HG03571 (cell line): ENCODE measurements around the gene STIP1.

Experiments used
- ATAC-seq: cut with Tn5 transposase; IDR thresholded peaks from one replicate; pipeline ENCODE4 v1.9.1; 2021; ENCODE audit not compliant: unreplicated experiment

Gene STIP1

GRCh38 chr11:64235437-64236161 is 49.6 kb downstream of the STIP1 start:
- no peak for ATAC-seq

- ATAC-seq: no peak
These were observed 51.5 kb downstream of the STIP1 start for GRCh38 chr11:64237484-64237951.

GRCh38 chr11:64238076-64238475 is 52.1 kb downstream of the STIP1 start:
- no peak for ATAC-seq

DNA sequence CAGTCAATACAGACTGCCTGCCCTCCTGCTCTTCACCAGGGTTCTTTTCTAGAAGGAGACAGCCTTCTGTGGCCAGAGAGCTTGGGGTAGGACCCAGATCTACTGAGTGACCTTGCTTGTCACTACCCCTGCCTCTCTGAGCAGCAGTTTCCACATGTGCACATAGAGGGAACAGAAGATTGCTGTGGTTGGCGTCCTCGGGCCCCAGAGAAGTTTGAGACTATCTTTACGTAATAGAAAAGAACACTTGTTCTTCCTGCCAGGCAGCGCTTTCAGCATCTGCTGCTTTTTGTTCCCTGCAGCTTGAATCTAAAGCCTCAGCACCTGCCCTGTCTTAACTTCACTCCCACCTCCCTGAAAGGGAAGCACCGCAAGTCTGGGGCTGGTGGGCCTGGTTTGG is 53.0 kb downstream of the STIP1 start:
- no peak for ATAC-seq

GRCh38 chr11:64239662-64240434 is 53.9 kb downstream of the STIP1 start:
- no peak for ATAC-seq

DNA sequence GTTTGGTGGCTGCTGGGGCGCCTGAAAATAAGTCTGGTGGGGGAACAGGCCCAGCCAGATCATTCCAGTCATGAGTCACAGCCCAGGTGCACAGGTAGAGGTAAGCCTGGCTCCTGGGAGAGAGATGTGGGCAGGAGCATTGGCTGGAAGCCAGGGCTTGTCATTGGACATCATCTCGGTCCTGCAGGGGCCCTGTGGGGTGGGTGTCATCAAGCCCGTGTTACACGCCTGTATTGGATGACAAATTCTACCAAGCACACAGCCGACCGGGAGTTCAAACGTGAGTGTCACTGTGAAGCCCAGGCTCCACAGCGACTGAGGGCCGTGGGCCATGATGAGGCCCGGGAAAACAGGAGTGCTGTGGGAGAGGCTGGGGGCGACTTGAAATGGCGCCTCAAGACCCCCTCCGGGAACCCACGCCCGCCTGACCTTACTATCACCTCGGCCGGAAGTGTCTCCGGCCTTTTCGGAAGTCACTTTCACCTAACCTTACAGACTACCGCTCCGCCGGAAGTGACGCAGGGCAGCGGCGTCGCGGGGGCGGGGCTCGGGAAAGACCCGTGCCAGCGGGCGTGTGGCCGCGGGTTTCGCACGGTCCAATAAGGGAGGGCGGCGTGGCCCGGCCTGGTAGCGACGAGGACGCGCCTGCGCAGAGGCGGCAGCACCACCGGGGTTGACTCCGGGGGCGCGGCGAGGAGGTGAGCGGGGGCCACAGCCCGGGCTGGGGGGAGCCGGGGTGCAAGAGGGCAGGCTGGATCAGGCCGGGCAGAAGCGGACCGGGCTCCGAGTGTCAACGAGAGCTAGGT is 54.7 kb downstream of the STIP1 start, which contains the start of gene FKBP2:
TSS of gene FKBP2 (plus strand) at position 661 of the 806 bp plus-strand sequence. CDS start 1,293 bp downstream, outside the sequence.
- ATAC-seq: peak; percentile 44

DNA sequence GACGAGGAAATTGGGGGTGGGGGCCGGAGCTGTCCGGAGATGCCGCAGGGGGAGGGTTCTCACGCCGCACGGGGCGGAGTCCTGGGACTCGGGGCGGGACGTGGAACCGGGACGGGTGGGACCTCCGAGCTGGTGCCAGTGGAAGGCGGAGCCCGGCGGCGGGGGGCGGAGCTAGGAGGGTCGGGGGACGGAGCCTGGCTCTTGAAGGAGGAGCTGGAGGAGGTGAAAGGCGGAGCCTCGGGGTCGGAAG is 55.2 kb downstream of the STIP1 start:
- ATAC-seq: peak; percentile 54

- ATAC-seq: peak; percentile 44
These were observed 55.8 kb downstream of the STIP1 start for GRCh38 chr11:64241491-64242374.

GRCh38 chr11:64243236-64243854 is 57.4 kb downstream of the STIP1 start:
- no peak for ATAC-seq

- no peak for ATAC-seq
These were observed 58.1 kb downstream of the STIP1 start for GRCh38 chr11:64244107-64244506.

DNA sequence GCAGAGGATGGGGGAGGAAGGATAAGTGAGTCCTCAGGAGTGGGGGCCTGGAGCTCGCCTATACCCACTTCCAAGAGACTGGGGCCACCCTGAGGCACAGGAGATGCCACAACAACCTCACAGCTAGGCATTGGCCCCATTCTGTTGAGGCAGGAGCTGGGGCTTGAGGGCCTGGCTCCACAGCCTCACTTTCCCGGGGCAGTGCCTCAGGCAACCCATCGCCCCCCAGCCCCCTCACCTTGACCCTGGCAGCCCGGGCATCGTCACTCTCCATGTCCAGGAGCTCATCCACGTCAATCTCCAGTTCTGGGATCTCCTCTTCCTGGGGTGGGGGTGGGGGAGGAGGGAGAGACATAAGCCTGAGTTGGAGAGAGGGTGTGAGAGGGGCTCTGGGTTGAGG is 59.0 kb downstream of the STIP1 start:
- ATAC-seq: no peak

DNA sequence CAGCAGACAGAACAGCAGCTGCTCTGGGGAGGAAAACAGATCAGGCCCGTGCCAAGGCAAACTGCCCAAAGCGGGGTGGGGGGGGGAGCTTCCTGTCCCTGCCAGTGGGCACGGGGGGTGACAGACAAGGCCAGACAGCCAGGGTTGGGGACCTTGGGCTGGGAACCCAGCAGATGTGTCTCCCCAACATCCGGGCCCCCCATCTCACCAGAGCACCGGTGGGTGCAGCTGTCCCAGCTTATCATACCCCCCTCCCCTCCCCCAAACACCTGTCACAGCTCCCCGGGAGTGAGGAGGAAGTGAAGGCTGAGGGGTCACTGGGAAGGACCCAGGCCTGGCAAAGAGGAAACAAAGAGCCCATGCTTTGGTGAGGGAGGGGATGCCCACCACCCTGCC is 59.4 kb downstream of the STIP1 start:
- ATAC-seq: no peak

- ATAC-seq: no peak
These were observed 60.0 kb downstream of the STIP1 start for GRCh38 chr11:64245797-64246620.

DNA sequence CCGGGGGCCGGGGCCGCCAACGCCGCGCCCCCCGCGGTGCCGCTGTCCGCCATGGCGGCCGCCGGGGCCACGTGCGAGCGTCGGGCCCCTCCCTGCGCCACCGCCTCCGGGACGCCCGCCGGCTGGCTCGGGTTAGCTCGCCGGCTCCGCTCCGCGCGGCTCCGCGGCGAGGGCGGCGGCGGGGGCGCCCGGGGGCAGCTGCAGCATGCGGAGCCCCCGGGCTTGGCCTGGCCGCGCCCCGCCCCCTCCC is 60.6 kb downstream of the STIP1 start:
- peak; percentile 5 for ATAC-seq

GRCh38 chr11:64246871-64247728 is 61.1 kb downstream of the STIP1 start, which contains the start of gene PPP1R14B:
Gene PPP1R14B, minus strand, starts transcription at chr11:64246943. Its CDS starts 270 bp downstream, at chr11:64246673.
- ATAC-seq: peak; percentile 34

- ATAC-seq: no peak
These were observed 62.0 kb downstream of the STIP1 start for GRCh38 chr11:64247729-64248531.

- no peak for ATAC-seq
These were observed 62.6 kb downstream of the STIP1 start for GRCh38 chr11:64248578-64248977.

DNA sequence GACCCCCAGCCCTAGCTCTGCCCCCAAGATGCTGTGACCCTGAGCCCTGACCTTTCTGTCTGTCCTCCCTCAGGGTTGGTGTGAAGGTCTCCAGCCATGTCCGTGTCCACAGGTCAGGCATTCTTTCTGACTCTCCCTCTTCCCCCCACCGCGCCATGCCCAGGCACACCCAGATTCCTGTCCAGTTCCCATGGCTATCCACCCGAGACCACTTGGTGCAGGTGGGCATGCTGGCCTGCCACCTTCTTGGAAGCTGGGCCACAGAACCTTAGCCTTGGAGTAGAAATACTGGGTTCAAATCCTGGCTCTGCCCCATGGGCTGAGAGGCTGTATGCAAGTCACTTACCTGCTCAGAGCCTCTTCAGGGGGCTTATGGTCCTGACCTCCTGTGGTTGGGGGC is 63.1 kb downstream of the STIP1 start:
- no peak for ATAC-seq
